ENCODE results near the gene OR1D5.

- TF ChIP-seq POLR2AphosphoS5 (IDR thresholded peaks at IDR 0.05; ENCODE audit: low read depth, low read length) (no peak), CTCF (IDR thresholded peaks at IDR 0.05) (no peak), SIN3A (IDR thresholded peaks at IDR 0.05; ENCODE audit: borderline replicate concordance, insufficient read depth, low read depth, low read length) (no peak), TCF7L2 (IDR thresholded peaks at IDR 0.05; ENCODE audit: low read depth, low read length) (no peak)
- TF ChIP-seq, protein P1, sequence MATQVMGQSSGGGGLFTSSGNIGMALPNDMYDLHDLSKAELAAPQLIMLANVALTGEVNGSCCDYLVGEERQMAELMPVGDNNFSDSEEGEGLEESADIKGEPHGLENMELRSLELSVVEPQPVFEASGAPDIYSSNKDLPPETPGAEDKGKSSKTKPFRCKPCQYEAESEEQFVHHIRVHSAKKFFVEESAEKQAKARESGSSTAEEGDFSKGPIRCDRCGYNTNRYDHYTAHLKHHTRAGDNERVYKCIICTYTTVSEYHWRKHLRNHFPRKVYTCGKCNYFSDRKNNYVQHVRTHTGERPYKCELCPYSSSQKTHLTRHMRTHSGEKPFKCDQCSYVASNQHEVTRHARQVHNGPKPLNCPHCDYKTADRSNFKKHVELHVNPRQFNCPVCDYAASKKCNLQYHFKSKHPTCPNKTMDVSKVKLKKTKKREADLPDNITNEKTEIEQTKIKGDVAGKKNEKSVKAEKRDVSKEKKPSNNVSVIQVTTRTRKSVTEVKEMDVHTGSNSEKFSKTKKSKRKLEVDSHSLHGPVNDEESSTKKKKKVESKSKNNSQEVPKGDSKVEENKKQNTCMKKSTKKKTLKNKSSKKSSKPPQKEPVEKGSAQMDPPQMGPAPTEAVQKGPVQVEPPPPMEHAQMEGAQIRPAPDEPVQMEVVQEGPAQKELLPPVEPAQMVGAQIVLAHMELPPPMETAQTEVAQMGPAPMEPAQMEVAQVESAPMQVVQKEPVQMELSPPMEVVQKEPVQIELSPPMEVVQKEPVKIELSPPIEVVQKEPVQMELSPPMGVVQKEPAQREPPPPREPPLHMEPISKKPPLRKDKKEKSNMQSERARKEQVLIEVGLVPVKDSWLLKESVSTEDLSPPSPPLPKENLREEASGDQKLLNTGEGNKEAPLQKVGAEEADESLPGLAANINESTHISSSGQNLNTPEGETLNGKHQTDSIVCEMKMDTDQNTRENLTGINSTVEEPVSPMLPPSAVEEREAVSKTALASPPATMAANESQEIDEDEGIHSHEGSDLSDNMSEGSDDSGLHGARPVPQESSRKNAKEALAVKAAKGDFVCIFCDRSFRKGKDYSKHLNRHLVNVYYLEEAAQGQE (IDR thresholded peaks at IDR 0.05; ENCODE audit: insufficient read depth in 1 of 2, low read depth in 2 of 2, low read length in 1 of 2), result no peak
Measured at GRCh38 chr17:3033741-3034577, 29.4 kb downstream of the OR1D5 start.
